Glutamatergic neuron (in vitro differentiated cells): ENCODE data around the gene ATG10. TPM values are rescaled to one million over a fixed set of nuclear protein-coding genes. Genes with fewer than 3 reads are reported as not detected.

Source experiments
- DNase-seq: peaks from one replicate; pipeline ENCODE4 v3.0.0; 2022
- H3K27ac Mint-ChIP-seq: one replicate; pipeline ENCODE4 v1.8.0; 2020; ENCODE audit warnings: mild to moderate bottlenecking, mixed read lengths, inconsistent platforms; ENCODE audit not compliant: unreplicated experiment
- H3K27me3 Mint-ChIP-seq: one replicate; pipeline ENCODE4 v1.8.0; 2020; ENCODE audit warnings: mild to moderate bottlenecking, moderate library complexity, mixed read lengths, inconsistent platforms; ENCODE audit not compliant: unreplicated experiment
- H3K36me3 Mint-ChIP-seq: one replicate; pipeline ENCODE4 v1.8.0; 2020; ENCODE audit warnings: mild to moderate bottlenecking, mixed read lengths, inconsistent platforms; ENCODE audit not compliant: unreplicated experiment
- H3K4me1 Mint-ChIP-seq: one replicate; pipeline ENCODE4 v1.8.0; 2020; ENCODE audit warnings: mild to moderate bottlenecking, low read depth, mixed read lengths, inconsistent platforms; ENCODE audit not compliant: unreplicated experiment
- H3K4me3 Mint-ChIP-seq: one replicate; pipeline ENCODE4 v1.8.0; 2020; ENCODE audit warnings: mild to moderate bottlenecking, mixed read lengths, inconsistent platforms; ENCODE audit not compliant: unreplicated experiment
- H3K9me3 Mint-ChIP-seq: one replicate; pipeline ENCODE4 v1.8.0; 2020; ENCODE audit warnings: mild to moderate bottlenecking, moderate library complexity, mixed read lengths, inconsistent platforms; ENCODE audit not compliant: unreplicated experiment
- total RNA-seq: library from RNA; stranded (reverse); fragmentation: NEBNext Ultra II Directional; extraction: Animal tissue kit (Norgen Biotek cat#: 25700); gene quantifications from one replicate; pipeline ENCODE4 v1.2.1, GENCODE V29; 2021; ENCODE audit not compliant: unreplicated experiment
- TF ChIP-seq, protein P1 (sequence below): fragments of 200-600 bp; sonication (generic); IDR thresholded peaks from one replicate; pipeline ENCODE4 v1.5.0; 2021; ENCODE audit not compliant: partially characterized antibody, unreplicated experiment

ATG10 gene
- total RNA-seq, 1 donor from 2014 or later: 12.1 TPM

DNA sequence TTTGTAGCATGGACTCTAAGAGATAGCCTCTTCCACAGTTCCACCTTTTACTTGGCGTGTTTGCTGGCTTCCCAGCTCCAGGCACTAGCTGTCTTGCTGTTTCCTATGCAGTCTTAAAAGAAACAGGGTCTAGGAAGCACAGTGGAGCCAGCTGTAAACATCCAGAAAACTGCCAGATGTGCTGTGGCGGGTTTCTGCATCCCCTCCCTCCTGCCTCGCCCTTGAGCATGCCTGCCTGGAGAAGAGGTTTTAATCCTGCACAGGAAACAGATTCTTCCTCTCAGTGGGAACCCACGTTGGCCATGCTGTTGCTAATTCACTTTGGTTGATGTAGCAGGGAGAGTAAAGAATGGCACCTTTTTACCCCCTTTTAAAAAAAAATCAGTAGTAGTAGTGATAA lies 185.1 kb downstream of the ATG10 start:
- DNase-seq: no peak
- peaks cover 2% of the 10 kb centered on the region for H3K9me3 Mint-ChIP-seq
- H3K4me3 Mint-ChIP-seq: no peak overlapping the region
- H3K4me1 Mint-ChIP-seq: peaks cover 4% of the 10 kb centered on the region
- H3K27me3 Mint-ChIP-seq: no peaks in the 10 kb centered on the region
- TF ChIP-seq, protein P1, sequence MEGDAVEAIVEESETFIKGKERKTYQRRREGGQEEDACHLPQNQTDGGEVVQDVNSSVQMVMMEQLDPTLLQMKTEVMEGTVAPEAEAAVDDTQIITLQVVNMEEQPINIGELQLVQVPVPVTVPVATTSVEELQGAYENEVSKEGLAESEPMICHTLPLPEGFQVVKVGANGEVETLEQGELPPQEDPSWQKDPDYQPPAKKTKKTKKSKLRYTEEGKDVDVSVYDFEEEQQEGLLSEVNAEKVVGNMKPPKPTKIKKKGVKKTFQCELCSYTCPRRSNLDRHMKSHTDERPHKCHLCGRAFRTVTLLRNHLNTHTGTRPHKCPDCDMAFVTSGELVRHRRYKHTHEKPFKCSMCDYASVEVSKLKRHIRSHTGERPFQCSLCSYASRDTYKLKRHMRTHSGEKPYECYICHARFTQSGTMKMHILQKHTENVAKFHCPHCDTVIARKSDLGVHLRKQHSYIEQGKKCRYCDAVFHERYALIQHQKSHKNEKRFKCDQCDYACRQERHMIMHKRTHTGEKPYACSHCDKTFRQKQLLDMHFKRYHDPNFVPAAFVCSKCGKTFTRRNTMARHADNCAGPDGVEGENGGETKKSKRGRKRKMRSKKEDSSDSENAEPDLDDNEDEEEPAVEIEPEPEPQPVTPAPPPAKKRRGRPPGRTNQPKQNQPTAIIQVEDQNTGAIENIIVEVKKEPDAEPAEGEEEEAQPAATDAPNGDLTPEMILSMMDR: no peak
- H3K36me3 Mint-ChIP-seq: no peaks in the 10 kb centered on the region
- H3K27ac Mint-ChIP-seq: no peak overlapping the region

DNA sequence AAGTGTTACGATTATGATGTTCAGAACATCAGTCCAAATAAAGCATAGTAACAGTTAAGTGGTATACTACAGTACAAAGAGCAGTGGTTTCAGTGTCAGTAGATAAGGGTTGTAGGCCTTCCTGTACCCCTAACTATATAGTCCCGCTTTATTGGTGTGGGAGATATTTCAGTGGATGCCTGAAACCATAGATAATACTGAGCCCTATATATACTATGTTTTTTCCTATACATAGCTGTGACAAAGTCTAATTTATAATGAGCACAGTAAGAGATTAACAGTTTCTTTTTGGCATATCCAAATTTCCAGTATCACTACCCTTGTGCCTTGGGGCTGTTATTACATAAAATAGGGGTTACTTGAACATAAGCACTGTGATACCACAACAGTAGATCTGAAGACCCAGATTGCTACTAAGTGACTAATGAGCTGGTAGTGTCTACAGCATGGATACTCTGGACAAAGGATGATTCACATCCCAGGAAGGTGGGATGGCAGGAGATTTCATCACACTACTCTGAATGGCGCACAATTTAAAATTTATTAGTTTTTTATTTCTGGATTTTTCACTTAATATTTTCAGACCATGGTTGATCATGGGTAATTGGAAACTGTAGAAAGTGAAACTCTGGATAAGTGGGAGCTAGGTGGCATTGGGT lies 187.1 kb downstream of the ATG10 start:
- H3K9me3 Mint-ChIP-seq: peaks cover 2% of the 10 kb centered on the region
- no peaks in the 10 kb centered on the region for H3K36me3 Mint-ChIP-seq
- TF ChIP-seq, protein P1: no peak
- H3K27ac Mint-ChIP-seq: no peak overlapping the region
- no peak overlapping the region for H3K4me3 Mint-ChIP-seq
- no peaks in the 10 kb centered on the region for H3K27me3 Mint-ChIP-seq
- peaks cover 4% of the 10 kb centered on the region for H3K4me1 Mint-ChIP-seq
- no peak for DNase-seq

DNA sequence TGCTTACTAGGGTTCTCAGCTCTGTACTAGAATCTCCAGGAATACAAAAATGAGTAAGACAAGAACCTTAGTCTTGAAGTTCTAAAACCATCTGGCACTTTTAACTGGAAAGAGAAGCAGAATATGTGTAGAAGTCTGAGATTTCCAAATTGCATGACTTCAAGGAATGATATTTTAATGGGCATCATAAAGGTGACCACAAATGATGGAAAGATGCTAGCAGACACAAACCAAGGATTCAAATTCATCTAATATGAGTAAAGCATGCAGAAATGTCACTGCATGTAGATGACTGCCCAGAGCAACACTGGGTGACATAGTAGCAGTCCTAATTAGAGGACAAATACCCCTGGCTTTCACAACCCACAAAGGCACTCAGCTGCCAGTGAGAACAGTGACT lies 189.1 kb downstream of the ATG10 start:
- TF ChIP-seq, protein P1: no peak
- H3K36me3 Mint-ChIP-seq: no peaks in the 10 kb centered on the region
- H3K4me1 Mint-ChIP-seq: peaks cover 20% of the 10 kb centered on the region
- H3K9me3 Mint-ChIP-seq: peaks cover 2% of the 10 kb centered on the region
- H3K27me3 Mint-ChIP-seq: no peaks in the 10 kb centered on the region
- DNase-seq: no peak
- H3K4me3 Mint-ChIP-seq: no peak overlapping the region
- no peak overlapping the region for H3K27ac Mint-ChIP-seq

DNA sequence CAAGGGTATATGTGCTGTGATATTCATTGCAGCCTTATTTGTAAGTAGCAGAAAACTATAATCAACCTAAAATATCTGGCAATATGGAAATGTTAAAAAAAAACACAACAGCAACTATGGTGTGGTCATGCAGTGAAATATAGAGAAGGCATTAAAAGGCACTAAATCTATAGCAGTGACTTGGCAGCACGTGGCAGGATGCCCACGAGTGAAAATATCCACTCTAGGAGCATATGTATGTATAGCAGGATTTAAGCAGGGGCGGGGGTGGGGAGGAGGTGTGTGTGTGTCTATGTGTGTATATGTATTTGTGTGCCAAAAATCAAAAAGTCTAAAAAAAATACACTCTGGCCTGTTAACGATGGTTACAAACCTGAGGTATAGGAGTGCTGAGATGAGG lies 190.8 kb downstream of the ATG10 start:
- Mint-ChIP-seq H3K27ac (peak overlapping the region; percentile 25), H3K27me3 (no peaks in the 10 kb centered on the region), H3K4me3 (no peak overlapping the region), H3K4me1 (peaks cover 26% of the 10 kb centered on the region), H3K9me3 (peaks cover 2% of the 10 kb centered on the region), H3K36me3 (no peaks in the 10 kb centered on the region)
- no peak for DNase-seq
- TF ChIP-seq, protein P1: no peak

DNA sequence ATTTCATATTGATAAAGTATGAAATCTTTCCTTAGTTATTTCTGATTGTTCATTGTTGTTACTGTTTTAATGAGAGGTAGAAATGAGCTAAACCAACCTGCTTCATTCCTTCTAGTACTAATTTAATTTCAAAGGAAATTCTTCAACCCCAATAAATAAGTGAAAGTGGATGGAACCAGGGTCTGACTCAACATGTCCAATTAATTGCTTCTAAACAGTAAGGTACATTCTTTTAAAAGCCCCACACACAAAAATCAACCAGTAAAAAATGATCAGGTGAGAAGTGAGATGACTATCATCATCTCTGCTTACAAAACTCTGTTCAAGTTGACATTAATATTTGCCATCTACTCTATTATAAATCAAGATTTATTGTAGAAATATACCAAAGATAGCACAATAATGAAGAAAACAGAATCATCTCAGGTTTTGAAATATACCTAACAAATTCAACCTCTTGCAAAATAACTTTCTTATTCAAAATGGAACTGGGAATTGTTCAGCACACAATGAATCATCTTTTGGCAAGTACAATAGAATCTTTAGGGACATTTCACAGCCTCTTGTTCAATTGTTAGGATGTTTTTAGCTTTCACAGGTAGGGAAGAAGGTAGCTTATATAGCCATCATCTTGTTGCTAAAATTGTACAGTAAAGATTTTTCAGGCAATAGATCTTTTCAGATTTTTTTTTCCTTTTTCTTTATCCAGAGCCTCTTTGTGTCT lies 191.8 kb downstream of the ATG10 start:
- peaks cover 29% of the 10 kb centered on the region for H3K4me1 Mint-ChIP-seq
- H3K36me3 Mint-ChIP-seq: no peaks in the 10 kb centered on the region
- no peak overlapping the region for H3K4me3 Mint-ChIP-seq
- H3K27me3 Mint-ChIP-seq: no peaks in the 10 kb centered on the region
- DNase-seq: no peak
- peaks cover 2% of the 10 kb centered on the region for H3K9me3 Mint-ChIP-seq
- TF ChIP-seq, protein P1: no peak
- H3K27ac Mint-ChIP-seq: no peak overlapping the region
